Liver (tissue), 9 donors: ENCODE data around the gene SLC25A41. TPM values are rescaled to one million over a fixed set of nuclear protein-coding genes. Genes with fewer than 3 reads are reported as not detected.

ENCODE experiments used
- DNase-seq: peaks from one replicate; pipeline ENCODE4 v3.0.0-alpha.2; 2017; ENCODE audit warnings: low spot score
- H3K27ac ChIP-seq, 2 donors: one replicate each; pipeline ENCODE4 v1.7.0; 2013; ENCODE audit warnings: inconsistent platforms in 2 of 2, low read length in 2 of 2, control low read depth in 1 of 2, low read depth in 1 of 2, mild to moderate bottlenecking in 1 of 2
- H3K27me3 ChIP-seq, 4 donors: one replicate each; pipeline versions ENCODE4 v1.6.1 to v1.7.0; 2013; ENCODE audit warnings: low read length in 3 of 4, inconsistent platforms in 1 of 4, mild to moderate bottlenecking in 1 of 4, moderate library complexity in 1 of 4; ENCODE audit not compliant: control insufficient read depth in 4 of 4, insufficient read depth in 4 of 4
- H3K36me3 ChIP-seq, 4 donors: one replicate each; pipeline versions ENCODE4 v1.6.1 to v1.7.0; 2013; ENCODE audit warnings: low read length in 3 of 4, mild to moderate bottlenecking in 3 of 4, low read depth in 1 of 4, moderate library complexity in 1 of 4; ENCODE audit not compliant: control insufficient read depth in 4 of 4, insufficient read depth in 3 of 4
- H3K4me1 ChIP-seq, 4 donors: one replicate each; pipeline versions ENCODE4 v1.6.1 to v1.7.0; 2013; ENCODE audit warnings: low read length in 3 of 4, mild to moderate bottlenecking in 3 of 4, moderate library complexity in 1 of 4; ENCODE audit not compliant: control insufficient read depth in 4 of 4, insufficient read depth in 4 of 4
- H3K4me3 ChIP-seq, 3 donors: one replicate each; pipeline versions ENCODE4 v1.6.1 to v1.7.0; 2013; ENCODE audit warnings: low read length in 3 of 3, control low read depth in 1 of 3, low read depth in 1 of 3, mild to moderate bottlenecking in 1 of 3
- H3K9ac ChIP-seq, 2 donors: one replicate each; pipeline ENCODE4 v1.7.0; 2013; ENCODE audit warnings: low read length in 2 of 2, mild to moderate bottlenecking in 2 of 2, moderate library complexity in 2 of 2, control low read depth in 1 of 2, low read depth in 1 of 2
- H3K9me3 ChIP-seq, 4 donors: one replicate each; pipeline versions ENCODE4 v1.6.1 to v1.7.0; 2013; ENCODE audit warnings: low read length in 3 of 4; ENCODE audit not compliant: control insufficient read depth in 4 of 4
- ATF3 ChIP-seq: IDR thresholded peaks from 2 replicates; pipeline ENCODE4 v1.6.1; 2016; ENCODE audit warnings: antibody characterized with exemption
- EGR1 ChIP-seq, 2 donors: IDR thresholded peaks; 2 replicates each; pipeline ENCODE4 v1.6.1; 2016 to 2018; ENCODE audit warnings: antibody characterized with exemption in 2 of 2, low read depth in 2 of 2
- FOXA1 ChIP-seq: IDR thresholded peaks from 2 replicates; pipeline ENCODE4 v1.6.1; 2016; ENCODE audit warnings: antibody characterized with exemption
- FOXA2 ChIP-seq: IDR thresholded peaks from 2 replicates; pipeline ENCODE4 v1.6.1; 2016; ENCODE audit warnings: antibody characterized with exemption
- GABPA ChIP-seq, 2 donors: IDR thresholded peaks in 1 of 2; conservative IDR thresholded peaks in 1 of 2; 2 replicates each; pipeline ENCODE4 v1.6.1; 2016; ENCODE audit warnings: antibody characterized with exemption in 2 of 2, mild to moderate bottlenecking in 1 of 2, moderate library complexity in 1 of 2
- HNF4A ChIP-seq, 2 donors: conservative IDR thresholded peaks; 2 replicates each; pipeline ENCODE4 v1.6.1; 2016; ENCODE audit warnings: antibody characterized with exemption in 2 of 2, mild to moderate bottlenecking in 2 of 2
- JUND ChIP-seq, 2 donors: IDR thresholded peaks; 2 replicates each; pipeline ENCODE4 v1.6.1; 2016; ENCODE audit warnings: antibody characterized with exemption in 2 of 2
- NR2F2 ChIP-seq: IDR thresholded peaks from 2 replicates; pipeline ENCODE4 v1.6.1; 2016; ENCODE audit warnings: antibody characterized with exemption
- RAD21 ChIP-seq, 2 donors: IDR thresholded peaks; 2 replicates each; pipeline ENCODE4 v1.6.1; 2016; ENCODE audit warnings: antibody characterized with exemption in 2 of 2, mild to moderate bottlenecking in 2 of 2
- SP1 ChIP-seq: IDR thresholded peaks from 2 replicates; pipeline ENCODE4 v1.6.1; 2018; ENCODE audit warnings: antibody characterized with exemption, mild to moderate bottlenecking
- TAF1 ChIP-seq: conservative IDR thresholded peaks from 2 replicates; pipeline ENCODE4 v1.6.1; 2016; ENCODE audit warnings: antibody characterized with exemption, mild to moderate bottlenecking
- YY1 ChIP-seq: IDR thresholded peaks from 2 replicates; pipeline ENCODE4 v1.6.1; 2016; ENCODE audit warnings: antibody characterized with exemption, mild to moderate bottlenecking
- ZBTB33 ChIP-seq: IDR thresholded peaks from 2 replicates; pipeline ENCODE4 v1.6.1; 2016; ENCODE audit warnings: antibody characterized with exemption
- WGBS: extraction: QIAGEN DNeasy Blood & Tissue Kit; methylation state at CpG from one replicate; pipeline ENCODE4 v1.1.7; 2013; 5-methylcytosine and 5-hydroxymethylcytosine counted together
- polyA plus RNA-seq, 2 donors: library from polyadenylated mRNA; stranded (reverse) in 1 of 2; unstranded in 1 of 2; fragments of 200-250 nt in 1 of 2; fragments of >200 nt in 1 of 2; fragmentation: Nextera tagmentation in 1 of 2; extraction: Ambion mirVana in 1 of 2; gene quantifications; one replicate each; pipeline versions ENCODE4 v1.2.1 to v1.2.3, GENCODE V29; 2013 to 2015
- total RNA-seq, 2 donors: library from RNA; depleted of rRNA; stranded (reverse); fragments of >200 nt; gene quantifications; one replicate each; pipeline ENCODE4 v1.2.3, GENCODE V29; 2014
- TF ChIP-seq, protein P1 (sequence below): IDR thresholded peaks from 2 replicates; pipeline ENCODE4 v1.6.1; 2016; ENCODE audit warnings: antibody characterized with exemption
- TF ChIP-seq, protein P2 (sequence below): fragments of 150-350 bp; IDR thresholded peaks from 2 replicates; pipeline ENCODE4 v1.5.1; 2017; ENCODE audit warnings: improper control_type of control experiment, low read depth, low read length; ENCODE audit not compliant: missing input control
- TF ChIP-seq, protein P3 (sequence below): IDR thresholded peaks from 2 replicates; pipeline ENCODE4 v1.6.1; 2016; ENCODE audit warnings: antibody characterized with exemption, mild to moderate bottlenecking
- donor health status: healthy.
- donor health status: healthy.
- donor health status: healthy.
- donor health status: healthy.
- donor health status: healthy.

Gene SLC25A41
- total and polyA plus RNA-seq, 4 donors: 0.14 to 0.16 TPM; not detected in 2

- H3K9me3 ChIP-seq: no peaks in the 10 kb centered on the region
- H3K4me3 ChIP-seq: no peak overlapping the region
- no peak for TF ChIP-seq ATF3
- no peak overlapping the region for H3K9ac ChIP-seq
- WGBS: 90% methylated on average over 11 of the region's 11 CpGs
- H3K4me1 ChIP-seq: no peaks in the 10 kb centered on the region
- no peak for DNase-seq
- no peaks in the 10 kb centered on the region for H3K36me3 ChIP-seq
- H3K27me3 ChIP-seq: no peaks in the 10 kb centered on the region
- no peak overlapping the region for H3K27ac ChIP-seq
Observed at GRCh38 chr19:6433165-6433564, 398 bp downstream of the SLC25A41 start.

GRCh38 chr19:6431891-6432290 lies 1.7 kb downstream of the SLC25A41 start:
- H3K9me3 ChIP-seq: no peaks in the 10 kb centered on the region
- DNase-seq: no peak
- no peaks in the 10 kb centered on the region for H3K27me3 ChIP-seq
- TF ChIP-seq GABPA (IDR thresholded peaks at IDR 0.05 in 1 of 2, conservative IDR thresholded peaks at IDR 0.05 in 1 of 2) (no peak), ZBTB33 (no peak), TAF1 (no peak), NR2F2 (no peak), EGR1 (IDR thresholded peaks at IDR 0.05; ENCODE audit: low read depth in 2 of 2) (no peak), RAD21 (IDR thresholded peaks at IDR 0.05) (no peak), FOXA2 (no peak)
- TF ChIP-seq, protein P1, sequence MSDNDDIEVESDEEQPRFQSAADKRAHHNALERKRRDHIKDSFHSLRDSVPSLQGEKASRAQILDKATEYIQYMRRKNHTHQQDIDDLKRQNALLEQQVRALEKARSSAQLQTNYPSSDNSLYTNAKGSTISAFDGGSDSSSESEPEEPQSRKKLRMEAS: no peak
- WGBS: 90% methylated on average over 11 of the region's 11 CpGs
- no peaks in the 10 kb centered on the region for H3K36me3 ChIP-seq
- H3K9ac ChIP-seq: no peak overlapping the region
- no peak overlapping the region for H3K27ac ChIP-seq
- no peaks in the 10 kb centered on the region for H3K4me1 ChIP-seq
- no peak overlapping the region for H3K4me3 ChIP-seq

DNA sequence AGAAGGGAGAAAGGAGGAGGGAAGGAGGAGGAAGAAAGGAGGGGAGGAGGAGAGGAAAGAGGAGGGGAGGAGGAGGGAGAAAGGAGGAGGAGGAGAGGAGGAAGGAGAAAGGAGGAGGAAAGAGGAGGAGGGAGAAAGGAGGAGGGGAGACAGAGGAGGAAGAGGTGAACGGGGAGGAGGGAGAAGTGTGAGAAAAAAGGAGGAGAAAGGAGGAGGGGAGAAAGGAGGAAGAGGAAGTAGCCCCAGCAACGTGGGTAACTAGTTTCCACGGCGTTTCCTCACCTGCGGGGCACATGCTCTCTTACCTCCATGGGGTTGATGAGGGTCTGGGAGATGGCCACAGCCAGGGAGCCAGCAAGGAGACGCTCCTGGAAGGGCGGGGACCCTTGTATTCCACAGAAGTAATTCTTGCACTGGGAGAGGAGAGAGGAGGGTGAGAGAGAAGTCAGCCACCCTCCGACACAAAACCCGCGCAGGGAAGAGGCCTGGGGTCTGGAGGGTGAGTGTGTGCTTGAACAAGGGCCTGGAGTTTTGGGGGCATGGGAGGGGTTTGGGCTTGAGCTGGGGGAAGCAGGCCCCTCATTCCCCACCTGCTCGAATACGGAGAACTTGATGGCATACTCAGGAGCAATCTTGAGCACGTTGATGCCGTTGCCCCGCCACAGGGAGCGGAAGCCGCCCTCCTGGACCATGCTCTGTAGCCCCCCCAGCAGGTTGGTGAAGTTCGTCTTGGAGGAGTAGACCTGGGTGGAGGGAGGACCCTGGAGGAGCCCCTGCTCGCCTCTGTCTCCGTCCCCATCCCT lies 3.9 kb downstream of the SLC25A41 start:
- Histone ChIP-seq H3K27me3 (no peaks in the 10 kb centered on the region), H3K9me3 (no peaks in the 10 kb centered on the region), H3K4me3 (no peak overlapping the region), H3K9ac (no peak overlapping the region), H3K4me1 (peaks cover 0 to 5% (median 2%) of the 10 kb centered on the region in 4 donors), H3K36me3 (no peaks in the 10 kb centered on the region), H3K27ac (no peak overlapping the region)
- 61% methylated on average over 20 of the region's 20 CpGs for WGBS
- no peak for DNase-seq
- no peak for TF ChIP-seq SP1
- no peak for TF ChIP-seq JUND (IDR thresholded peaks at IDR 0.05)
- TF ChIP-seq GABPA (IDR thresholded peaks at IDR 0.05 in 1 of 2, conservative IDR thresholded peaks at IDR 0.05 in 1 of 2): no peak
- TF ChIP-seq, protein P2, sequence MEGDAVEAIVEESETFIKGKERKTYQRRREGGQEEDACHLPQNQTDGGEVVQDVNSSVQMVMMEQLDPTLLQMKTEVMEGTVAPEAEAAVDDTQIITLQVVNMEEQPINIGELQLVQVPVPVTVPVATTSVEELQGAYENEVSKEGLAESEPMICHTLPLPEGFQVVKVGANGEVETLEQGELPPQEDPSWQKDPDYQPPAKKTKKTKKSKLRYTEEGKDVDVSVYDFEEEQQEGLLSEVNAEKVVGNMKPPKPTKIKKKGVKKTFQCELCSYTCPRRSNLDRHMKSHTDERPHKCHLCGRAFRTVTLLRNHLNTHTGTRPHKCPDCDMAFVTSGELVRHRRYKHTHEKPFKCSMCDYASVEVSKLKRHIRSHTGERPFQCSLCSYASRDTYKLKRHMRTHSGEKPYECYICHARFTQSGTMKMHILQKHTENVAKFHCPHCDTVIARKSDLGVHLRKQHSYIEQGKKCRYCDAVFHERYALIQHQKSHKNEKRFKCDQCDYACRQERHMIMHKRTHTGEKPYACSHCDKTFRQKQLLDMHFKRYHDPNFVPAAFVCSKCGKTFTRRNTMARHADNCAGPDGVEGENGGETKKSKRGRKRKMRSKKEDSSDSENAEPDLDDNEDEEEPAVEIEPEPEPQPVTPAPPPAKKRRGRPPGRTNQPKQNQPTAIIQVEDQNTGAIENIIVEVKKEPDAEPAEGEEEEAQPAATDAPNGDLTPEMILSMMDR: no peak
- TF ChIP-seq FOXA2: no peak
- TF ChIP-seq HNF4A (conservative IDR thresholded peaks at IDR 0.05): no peak
- no peak for TF ChIP-seq RAD21 (IDR thresholded peaks at IDR 0.05)
- no peak for TF ChIP-seq TAF1
- no peak for TF ChIP-seq ZBTB33
- TF ChIP-seq YY1: no peak
- TF ChIP-seq NR2F2: no peak
- no peak for TF ChIP-seq FOXA1
- TF ChIP-seq, protein P1: no peak
- no peak for TF ChIP-seq EGR1 (IDR thresholded peaks at IDR 0.05; ENCODE audit: low read depth in 2 of 2)
- TF ChIP-seq, protein P3, sequence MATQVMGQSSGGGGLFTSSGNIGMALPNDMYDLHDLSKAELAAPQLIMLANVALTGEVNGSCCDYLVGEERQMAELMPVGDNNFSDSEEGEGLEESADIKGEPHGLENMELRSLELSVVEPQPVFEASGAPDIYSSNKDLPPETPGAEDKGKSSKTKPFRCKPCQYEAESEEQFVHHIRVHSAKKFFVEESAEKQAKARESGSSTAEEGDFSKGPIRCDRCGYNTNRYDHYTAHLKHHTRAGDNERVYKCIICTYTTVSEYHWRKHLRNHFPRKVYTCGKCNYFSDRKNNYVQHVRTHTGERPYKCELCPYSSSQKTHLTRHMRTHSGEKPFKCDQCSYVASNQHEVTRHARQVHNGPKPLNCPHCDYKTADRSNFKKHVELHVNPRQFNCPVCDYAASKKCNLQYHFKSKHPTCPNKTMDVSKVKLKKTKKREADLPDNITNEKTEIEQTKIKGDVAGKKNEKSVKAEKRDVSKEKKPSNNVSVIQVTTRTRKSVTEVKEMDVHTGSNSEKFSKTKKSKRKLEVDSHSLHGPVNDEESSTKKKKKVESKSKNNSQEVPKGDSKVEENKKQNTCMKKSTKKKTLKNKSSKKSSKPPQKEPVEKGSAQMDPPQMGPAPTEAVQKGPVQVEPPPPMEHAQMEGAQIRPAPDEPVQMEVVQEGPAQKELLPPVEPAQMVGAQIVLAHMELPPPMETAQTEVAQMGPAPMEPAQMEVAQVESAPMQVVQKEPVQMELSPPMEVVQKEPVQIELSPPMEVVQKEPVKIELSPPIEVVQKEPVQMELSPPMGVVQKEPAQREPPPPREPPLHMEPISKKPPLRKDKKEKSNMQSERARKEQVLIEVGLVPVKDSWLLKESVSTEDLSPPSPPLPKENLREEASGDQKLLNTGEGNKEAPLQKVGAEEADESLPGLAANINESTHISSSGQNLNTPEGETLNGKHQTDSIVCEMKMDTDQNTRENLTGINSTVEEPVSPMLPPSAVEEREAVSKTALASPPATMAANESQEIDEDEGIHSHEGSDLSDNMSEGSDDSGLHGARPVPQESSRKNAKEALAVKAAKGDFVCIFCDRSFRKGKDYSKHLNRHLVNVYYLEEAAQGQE: no peak
